Measurements from ENCODE around the gene CLP1.
"Not testable (repeated sequence)": the region's sequence is repeated elsewhere in the genome, so short reads cannot be mapped to it uniquely, and the experiment has no call there.

The CLP1 gene

DNA sequence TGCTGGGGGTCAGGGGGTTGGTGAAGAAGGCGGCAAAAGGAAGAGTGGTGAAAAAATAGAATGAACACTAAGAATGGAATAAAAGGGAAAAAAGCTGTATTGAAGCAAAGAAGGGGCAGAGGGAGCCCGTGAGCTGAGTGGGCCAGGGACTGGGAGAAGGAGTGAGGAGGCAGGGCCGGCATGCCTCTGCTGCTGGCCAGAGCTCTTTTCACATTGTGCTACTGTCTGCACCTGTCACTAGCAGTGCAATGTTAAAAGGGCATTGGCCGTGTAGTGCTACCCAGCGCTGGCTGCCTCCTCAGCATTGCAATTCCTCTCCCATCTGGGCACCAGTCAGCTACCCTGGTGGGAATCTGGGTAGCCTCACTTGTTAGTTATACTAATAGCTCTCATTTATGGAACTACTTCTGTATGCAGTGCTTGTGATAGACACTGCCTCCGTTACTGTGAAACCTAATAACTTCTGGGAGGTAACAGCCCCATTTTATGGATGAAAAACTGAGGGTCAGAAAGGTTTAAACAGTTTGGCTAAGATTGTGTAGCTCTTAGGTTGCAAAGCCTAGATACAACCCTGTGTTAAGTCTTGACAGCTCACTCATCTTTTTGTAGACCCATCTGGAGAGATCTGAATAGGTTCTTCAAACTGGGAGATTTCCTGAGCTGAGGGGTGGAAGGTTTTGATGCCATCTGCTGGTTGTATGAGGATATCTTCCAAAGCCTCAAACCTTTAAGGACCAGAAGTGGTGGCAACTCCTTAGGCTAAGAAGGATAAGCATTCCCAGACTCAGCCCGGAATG is 16.4 kb upstream of the CLP1 start:
- DNase-seq (ENCODE audit: low read depth in 2 of 2), result no peak

DNA sequence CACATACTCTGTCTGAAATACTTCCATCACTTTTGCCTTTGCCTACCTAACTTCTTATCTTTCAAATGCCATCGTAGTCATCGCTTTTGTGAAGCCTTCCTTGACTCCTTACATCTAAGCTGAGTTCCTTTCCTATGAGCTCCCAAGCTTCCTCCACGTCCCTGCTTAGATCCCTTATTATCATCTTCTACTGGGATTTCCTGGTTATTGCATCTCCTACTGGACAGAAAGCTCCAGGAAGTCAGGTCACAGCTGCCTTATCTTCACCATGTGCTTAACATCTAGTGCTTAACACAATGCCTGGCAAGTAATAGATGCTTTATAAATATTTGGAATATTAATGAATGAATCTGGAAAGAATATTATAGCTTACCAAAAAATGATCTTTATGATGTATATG is 13.8 kb upstream of the CLP1 start:
- no peak for DNase-seq (ENCODE audit: low read depth in 2 of 2)

DNA sequence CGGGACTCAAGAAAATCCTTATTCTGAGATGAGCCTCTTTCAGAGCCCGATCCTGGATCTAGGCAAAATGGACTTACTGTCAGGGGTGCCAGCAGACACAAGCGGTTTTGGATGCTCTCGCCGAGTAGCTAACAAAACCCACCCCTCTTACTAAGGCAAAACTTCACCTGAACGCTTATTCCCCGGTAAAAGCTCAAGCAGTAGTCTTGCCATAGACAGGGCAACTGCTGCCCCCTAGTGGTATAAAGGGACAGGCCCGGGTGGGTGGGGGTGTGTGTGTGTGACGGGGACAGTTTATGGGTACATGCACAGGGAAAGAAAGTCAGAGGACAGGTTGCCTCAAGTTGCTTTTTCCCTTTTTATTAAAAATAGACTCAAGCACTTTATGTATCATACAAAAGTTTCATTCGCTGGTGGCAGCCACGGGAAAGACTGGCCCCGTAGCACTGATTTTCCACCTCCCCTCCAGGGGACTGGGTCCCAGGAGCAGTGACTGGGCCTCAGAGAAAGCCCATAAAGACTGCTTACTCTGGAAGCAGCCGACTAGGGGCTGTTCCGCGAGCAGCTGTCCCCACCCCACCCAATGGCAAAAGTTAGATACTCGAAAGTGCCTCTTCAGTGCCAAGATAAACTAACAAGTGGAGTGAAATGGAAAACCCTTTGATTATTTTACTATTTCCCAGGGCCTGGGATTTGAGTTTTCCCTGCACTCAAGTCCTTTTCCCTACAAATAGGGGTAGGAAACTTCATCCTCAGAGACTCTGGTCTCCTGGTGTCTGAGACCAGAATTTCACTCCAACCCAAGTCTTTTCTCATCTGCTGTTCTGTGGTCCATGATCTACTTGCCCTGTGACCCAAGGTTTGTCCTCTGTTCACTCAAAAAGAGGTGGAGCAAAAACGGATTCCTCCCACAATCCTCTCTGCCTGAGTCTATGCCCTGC is 12.5 kb upstream of the CLP1 start:
- peak; percentile 78 to 86 for DNase-seq (ENCODE audit: low read depth in 2 of 2)

DNA sequence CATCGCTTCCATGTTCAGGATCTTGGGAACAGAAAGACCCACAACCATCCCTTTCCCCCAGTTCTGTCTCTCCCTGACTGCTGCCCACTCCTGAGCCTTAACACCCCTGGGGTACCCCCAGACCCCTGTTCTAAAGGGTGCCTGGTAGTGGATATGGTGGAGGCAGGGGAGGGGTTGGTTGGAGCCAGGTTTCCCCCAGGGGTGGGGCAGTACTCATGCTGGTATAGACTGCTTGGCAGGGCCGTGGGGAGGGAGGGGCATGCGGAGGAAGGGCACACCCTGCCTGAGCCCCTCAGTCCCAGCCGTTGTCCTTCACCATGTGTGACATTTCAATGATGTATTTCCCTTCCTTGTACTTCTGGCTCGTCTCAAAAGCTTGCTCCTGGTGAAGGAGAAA is 11.9 kb upstream of the CLP1 start:
- DNase-seq (ENCODE audit: low read depth in 2 of 2), result no peak

DNA sequence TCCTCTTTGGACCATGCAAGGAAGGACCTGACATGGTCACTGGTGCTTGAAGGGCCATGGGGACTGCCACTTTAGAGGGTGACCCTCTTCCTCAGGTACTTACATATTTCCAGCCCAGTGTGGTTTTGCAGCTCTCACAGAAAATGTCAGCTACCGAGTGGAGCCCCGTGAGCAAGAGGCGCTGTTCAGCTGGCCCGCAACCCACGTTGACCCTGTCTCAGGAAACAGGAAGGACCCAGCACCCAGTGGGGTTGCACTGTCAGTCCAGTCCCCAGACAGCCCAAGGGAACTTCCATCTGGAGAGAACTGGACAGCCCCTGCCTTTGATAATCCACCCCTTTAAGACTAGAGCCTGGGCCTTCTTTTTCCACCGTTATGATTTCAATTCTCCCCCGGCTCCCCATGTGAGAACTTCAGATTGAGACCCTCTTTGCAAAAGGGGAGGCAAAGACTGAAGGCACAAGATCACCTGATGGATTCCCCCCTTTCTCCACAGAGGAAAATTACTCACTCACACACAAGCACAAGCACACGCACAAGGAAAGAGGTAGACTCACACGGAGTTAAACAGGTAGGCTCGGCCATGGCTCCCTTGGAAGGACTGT is 11.3 kb upstream of the CLP1 start:
- no peak for DNase-seq (ENCODE audit: low read depth in 2 of 2)

DNA sequence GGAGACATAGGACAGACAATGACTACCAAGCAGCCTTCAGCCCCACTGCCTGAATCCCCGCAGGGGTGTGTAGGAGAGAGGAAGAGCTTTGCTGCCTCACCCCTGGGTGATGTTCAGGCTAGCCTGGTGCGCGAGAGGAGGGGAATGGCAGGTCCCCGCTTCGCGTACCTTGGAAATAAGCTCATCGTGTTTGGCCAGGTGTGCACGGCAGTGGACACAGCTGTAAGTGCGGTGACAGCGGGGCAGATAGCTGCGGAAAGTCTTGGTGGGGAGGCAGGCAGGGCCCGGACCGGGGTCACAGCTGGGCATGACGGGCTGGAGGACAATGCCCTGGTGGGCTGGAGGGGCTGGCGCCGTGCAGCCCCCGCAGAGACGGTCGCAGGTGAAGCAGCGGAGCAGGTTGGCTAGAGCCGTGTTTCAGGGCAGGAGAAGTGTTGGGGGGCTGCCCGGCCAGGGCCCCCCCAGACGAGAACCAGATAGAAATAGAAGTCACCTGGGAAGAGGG is 10.7 kb upstream of the CLP1 start:
- no peak for DNase-seq (ENCODE audit: low read depth in 2 of 2)

DNA sequence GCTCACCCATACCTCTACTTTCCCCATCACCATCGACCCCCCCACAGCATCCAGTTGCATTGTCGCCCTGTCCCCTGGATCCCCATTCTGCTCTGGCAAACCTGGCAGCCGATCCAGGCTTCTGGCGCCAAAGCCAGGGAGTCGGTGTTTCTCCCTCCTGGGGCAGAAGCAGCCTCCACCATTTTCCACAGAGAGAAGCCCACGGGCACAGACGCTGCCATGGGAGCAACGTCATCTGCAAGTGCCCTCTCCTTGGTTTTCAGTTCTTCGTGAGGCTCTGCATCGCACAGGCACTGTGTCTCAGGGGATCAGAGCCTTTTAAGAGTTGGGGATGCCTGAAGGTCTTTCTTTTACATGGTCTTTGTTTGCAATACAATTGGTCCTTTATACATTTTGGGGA is 10.2 kb upstream of the CLP1 start:
- DNase-seq (ENCODE audit: low read depth in 2 of 2), result no peak

DNA sequence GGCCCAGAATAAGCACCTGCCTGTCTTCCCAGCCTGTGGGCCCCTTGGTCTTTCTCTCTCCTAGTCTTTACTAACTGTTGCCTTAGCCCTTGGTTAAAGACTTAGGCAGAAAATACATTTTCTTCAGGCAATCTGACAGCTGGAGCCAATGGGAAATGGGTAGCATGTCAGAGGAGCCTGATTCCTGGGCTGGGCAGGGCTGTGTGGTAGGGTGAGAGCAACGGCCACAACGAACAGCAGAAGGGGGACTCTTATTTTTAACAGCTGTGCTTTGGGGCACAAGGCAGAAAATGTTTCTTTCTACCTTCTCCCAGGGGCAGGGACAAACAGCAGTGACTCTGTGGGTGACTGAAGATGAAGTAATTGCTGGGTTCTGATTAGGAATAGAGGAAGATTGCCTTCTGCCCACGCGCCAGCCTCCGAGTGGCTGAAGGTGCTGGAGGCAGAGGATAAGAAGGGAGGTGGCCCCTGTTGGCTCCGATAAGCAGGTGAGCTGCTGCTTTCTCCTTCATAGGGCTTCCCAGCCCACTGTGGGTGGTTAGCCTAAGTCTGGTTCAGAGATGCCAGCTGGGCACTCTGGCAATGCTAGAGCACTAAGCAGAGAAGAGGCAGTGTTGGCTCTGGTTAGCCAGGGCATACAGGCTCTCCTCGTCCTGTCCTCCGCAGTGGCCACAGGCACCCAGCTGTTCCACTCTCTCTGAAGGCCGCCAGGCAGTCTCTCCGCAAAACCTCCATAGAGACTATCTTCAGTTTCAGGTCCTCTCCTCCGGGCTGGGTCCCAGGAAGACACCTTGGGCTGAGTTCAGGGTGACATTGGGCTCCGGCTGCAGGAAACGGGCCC is 9.4 kb upstream of the CLP1 start:
- no peak for DNase-seq (ENCODE audit: low read depth in 2 of 2)

DNA sequence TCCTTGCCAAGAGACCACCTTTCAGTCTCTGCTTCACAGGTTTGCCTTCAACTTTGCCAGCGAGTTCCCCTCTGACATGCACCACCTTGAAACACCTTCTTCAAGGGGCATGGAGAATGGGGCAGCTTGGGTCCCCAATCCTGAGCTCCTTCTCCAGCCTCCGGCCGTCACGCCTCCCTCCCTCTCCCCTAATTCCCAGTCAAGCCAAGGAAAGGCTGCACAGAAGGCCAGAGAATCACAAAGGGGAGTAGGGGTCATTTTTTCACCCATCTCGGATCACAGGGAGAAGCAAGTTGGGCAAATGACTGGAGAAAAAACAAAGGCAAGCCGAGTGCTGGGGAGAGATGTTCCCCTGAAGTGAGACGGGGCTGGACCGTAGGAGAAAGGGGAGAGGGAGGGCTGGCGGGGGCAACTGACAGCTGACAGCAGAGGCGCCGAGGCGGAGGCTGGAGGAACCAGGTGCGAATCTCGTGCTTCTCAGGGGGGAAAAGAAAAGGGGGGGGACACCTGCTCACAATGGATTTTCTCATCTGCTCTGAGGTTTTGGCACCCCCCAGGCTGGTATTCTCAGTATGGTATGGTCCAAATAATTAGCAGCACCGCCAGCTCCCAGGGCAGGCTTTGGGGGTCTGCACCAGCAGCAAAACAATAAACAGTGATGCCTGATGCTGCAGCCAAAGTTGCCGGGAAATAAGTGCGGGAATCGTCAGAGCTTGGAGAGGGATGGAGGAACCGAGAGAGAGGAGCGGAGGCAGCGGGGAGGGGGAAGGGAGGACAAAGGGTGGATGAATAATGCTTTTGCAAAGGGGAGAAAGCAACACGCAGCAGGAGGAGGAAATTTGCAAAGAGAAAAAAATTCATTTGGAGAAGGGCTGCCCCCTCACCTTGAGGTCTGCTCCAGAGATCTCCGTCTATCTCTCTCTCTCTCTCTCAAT is 8.5 kb upstream of the CLP1 start:
- DNase-seq (ENCODE audit: low read depth in 2 of 2), result no peak

DNA sequence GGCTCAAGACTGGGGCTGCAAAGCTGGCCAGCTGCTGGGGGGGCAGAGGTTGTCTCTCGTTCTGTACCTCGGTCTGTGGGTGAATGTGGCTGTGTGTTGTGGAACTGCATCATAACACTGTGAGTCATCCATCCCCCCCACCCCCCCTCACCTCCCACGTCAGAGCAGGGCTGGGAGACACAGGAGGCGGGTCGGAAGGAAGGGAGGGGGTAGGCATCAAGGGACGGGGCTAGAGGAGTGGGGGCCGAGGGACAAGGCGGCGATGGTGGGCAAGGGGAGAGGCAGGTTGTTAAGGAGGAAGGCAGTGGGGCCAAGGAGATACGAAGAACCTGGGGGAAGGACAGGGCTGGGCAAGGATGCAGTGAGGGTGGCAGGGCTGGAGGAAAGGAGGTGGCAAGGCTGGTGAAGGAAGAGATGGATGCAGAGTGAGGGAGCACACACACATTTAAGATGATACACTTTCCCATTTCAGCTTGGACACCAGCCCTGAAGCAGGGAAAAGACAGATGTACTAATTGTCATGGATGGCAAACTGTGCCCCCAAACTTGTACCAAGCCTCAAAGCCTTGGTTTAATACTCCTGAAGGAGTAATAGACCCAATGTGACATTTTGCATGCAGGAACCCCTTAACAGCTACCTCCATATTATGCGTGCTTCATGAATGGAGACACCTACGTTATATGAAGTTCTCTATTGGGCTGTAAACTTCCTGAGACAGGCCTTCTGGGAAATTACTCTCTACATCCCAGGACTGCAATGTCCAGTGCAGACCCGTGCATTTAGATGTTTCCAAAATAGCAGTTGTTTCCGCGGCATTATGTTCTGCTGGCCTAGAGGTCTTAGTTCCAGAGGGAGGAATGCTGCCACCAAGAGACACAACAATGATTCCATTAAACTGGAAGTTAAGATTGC is 7.5 kb upstream of the CLP1 start, which contains the start of gene YPEL4:
Gene YPEL4, minus strand, starts transcription at position 87 of the 913 bp plus-strand sequence. CDS start 2,805 bp downstream, outside the sequence.
- DNase-seq (ENCODE audit: low read depth in 2 of 2), result peak; percentile 23 to 43

DNA sequence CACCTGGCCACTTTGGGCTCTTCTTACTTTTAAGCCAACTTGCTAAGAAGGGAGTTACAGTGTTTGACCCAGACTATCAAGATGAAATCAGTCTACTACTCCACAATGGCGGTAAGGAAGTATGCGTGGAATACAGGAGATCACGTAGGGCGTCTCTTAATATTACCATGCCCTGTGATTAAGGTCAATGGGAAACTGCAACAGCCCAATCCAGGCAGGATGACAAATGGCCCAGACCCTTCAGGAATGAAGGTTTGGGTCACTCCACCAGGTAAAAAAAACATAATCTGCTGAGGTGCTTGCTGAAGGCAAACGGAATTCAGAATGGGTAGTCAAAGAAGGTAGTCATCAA is 6.8 kb upstream of the CLP1 start:
- DNase-seq (ENCODE audit: low read depth in 2 of 2), result no peak

DNA sequence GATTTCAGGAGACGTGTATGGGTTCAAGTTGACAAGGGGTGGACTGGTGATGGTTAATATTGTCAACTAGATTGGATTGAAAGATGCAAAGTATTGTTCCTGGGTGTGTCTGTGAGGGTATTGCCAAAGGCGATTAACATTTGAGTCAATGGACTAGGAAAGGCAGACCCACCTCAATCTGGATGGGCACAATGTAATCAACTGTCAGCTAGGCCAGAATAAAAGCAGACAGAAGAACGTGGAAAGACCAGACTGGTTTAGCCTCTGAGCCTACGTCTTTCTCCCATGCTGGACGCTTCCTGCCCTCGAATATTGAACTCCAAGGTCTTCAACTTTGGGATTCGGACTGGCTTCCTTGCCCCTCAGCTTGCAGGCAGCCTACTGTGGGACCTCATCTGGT is 6.2 kb upstream of the CLP1 start:
- no peak for DNase-seq (ENCODE audit: low read depth in 2 of 2)

DNA sequence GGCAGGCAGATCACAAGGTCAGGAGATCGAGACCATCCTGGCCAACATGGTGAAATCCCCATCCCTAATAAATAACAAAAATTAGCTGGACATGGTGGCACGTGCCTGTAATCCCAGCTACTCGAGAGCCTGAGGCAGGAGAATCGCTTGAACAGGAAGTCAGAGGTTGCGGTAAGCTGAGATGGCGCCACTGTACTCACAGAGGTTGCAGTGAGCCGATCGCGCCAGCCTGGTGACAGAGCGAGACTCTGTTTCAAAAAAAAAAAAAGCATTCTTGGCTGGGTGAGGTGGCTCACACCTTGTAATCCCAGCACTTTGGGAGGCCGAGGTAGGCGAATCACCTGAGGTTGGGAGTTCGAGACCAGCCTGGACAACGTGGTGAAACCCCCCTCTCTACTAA is 5.3 kb upstream of the CLP1 start:
- DNase-seq (ENCODE audit: low read depth in 2 of 2), result not testable (repeated sequence)

DNA sequence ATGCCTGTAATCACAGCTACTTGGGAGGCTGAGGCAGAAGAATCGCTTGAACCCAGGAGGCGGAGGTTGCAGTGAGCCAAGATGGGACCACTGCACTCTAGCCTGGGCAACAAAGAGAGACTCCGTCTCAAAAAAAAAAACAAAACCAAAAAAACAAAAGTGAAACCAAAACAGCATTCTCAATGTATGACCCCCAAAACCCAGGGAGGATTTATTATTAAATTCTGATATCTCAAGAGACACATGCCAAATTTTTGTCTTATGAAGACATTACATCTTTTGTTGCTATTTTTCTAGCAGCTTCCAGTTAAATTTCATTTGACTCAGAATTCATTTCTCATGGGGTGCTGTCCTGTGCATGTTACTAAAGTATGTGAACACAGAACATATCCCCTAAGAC is 4.9 kb upstream of the CLP1 start:
- no peak for DNase-seq (ENCODE audit: low read depth in 2 of 2)

DNA sequence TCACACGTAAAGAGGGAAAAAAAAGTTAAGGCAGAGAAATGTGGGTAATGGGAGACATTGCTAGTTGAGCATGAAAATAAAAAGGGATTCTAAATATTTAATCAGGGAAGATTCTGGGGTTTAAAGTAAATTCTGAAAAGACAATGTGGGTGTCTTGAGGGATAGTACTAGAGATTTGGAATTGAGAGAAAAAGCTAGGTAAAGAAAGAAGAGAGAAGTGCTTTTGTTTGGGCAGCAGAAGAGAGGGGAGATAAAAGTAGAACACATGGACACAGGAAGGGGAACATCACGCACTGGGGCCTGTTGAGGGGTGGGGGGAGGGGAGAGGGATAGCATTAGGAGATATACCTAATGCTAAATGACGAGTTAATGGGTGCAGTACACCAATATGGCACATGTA is 4.4 kb upstream of the CLP1 start:
- DNase-seq (ENCODE audit: low read depth in 2 of 2), result no peak

DNA sequence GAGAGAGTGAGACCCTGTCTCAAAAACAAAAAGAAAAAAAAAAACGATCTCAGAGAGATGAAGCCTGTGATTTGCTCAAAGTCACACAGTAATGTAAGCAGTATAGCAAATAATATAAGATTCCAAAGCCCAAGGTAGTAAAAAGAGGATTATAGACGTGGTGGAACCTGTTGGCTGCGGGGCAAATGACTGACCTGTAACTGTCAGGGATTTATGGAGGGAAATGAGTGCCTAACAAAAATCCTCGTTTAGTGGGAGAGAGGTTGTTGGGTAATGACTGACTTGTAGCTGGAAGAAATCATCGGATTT is 723 bp upstream of the CLP1 start:
- DNase-seq (ENCODE audit: low read depth in 2 of 2), result no peak

DNA sequence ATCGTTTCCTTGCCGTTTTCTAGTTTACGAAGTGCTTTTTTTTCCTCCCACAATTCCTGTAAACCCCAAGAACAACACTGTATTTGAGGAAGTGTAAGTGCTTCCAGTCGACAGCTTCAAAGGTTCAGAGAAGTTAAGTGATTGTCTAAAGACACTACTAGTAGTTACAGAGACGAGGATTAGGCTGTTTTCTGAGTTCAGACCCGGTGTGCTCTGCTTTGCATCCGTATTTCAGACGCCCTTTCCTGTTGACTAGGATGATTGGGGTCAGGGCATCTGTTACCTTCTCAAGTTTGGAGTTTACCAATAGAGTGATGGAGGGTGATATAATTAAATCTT is 430 bp downstream of the CLP1 start:
- no peak for DNase-seq (ENCODE audit: low read depth in 2 of 2)

DNA sequence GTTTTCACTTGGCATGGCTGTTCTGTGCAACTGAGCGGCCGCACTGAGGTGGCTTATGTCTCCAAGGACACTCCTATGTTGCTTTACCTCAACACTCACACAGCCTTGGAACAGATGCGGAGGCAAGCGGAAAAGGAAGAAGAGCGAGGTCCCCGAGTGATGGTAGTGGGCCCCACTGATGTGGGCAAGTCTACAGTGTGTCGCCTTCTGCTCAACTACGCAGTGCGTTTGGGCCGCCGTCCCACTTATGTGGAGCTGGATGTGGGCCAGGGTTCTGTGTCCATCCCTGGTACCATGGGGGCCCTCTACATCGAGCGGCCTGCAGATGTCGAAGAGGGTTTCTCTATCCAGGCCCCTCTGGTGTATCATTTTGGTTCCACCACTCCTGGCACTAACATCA is 2.1 kb downstream of the CLP1 start:
- no peak for DNase-seq (ENCODE audit: low read depth in 2 of 2)

DNA sequence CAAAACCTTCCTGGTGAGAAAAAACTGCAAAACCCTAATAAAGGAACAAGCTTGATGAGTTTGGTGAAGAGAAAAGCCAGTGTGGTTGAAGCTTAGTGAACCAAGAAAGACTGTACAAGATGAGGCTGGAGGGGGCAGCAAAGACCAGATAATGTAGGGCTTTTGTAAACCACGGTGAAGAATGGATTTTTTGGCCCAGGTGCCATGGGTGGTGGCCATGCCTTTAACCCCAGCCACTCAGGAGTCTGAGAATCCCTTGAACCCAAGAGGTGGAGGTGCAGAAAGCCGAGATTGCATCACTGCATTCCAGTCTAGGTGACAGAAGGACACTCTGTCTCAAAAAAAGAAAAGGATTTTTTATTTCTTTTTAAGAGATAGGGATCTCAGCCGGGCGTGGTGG is 5.3 kb downstream of the CLP1 start:
- DNase-seq (ENCODE audit: low read depth in 2 of 2), result no peak

DNA sequence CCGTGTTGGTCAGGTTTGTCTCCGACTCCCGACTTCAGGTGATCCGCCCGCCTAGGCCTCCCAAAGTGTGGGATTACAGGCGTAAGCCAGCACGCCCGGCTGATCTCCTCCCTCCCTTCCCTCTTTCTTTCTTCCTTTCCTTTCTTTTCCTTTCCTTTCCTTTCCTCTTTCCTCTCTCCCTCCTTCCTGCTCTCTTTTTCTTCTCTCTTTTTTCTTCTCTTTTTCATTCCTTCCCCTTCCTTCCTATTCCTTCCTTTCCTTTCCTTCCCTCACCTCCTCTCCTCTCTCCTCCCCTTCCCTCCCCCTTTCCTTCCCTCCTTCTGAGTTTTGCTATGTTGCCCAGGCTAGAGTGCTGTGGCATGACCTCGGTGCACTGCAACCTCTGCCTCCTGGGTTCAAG is 6.4 kb downstream of the CLP1 start:
- DNase-seq (ENCODE audit: low read depth in 2 of 2), result no peak

All from stimulated activated CD4-positive, alpha-beta T cell treated with anti-CD3 and anti-CD28 coated beads, Interleukin-15, amount 100 ng/mL, for 48 hours (primary cell).